ENCODE measurements around the gene WIPI1.

The WIPI1 gene

DNA sequence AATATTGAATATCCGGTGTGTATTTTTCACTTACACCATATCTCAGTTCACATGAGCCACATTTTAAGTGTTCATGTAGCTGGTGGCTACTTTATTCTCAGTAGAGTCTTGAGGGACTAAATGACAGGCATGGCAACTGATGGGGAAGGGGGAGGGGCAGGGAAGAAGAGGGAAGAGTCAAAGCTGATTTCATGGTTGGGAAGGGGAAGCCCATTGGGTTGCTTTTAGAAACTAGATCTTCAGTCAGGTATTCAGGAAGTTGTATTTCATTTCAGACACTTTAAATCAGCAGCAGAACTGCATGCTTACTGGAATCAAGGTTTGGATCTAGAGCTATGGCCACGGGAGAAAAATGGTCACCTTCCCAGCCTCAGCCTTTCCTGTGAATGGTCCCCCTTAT, 2.9 kb upstream of the WIPI1 start:
- TF ChIP-seq, protein P1, sequence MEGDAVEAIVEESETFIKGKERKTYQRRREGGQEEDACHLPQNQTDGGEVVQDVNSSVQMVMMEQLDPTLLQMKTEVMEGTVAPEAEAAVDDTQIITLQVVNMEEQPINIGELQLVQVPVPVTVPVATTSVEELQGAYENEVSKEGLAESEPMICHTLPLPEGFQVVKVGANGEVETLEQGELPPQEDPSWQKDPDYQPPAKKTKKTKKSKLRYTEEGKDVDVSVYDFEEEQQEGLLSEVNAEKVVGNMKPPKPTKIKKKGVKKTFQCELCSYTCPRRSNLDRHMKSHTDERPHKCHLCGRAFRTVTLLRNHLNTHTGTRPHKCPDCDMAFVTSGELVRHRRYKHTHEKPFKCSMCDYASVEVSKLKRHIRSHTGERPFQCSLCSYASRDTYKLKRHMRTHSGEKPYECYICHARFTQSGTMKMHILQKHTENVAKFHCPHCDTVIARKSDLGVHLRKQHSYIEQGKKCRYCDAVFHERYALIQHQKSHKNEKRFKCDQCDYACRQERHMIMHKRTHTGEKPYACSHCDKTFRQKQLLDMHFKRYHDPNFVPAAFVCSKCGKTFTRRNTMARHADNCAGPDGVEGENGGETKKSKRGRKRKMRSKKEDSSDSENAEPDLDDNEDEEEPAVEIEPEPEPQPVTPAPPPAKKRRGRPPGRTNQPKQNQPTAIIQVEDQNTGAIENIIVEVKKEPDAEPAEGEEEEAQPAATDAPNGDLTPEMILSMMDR (IDR thresholded peaks at IDR 0.05; ENCODE audit: insufficient read depth, low read length, poor library complexity, severe bottlenecking) = no peak
- Histone ChIP-seq H3K4me3 (replicated peaks; ENCODE audit: low read depth, low read length) (peak overlapping the region; percentile 32), H3K36me3 (ENCODE audit: control insufficient read depth, insufficient read depth, low read length) (no peaks in the 10 kb centered on the region), H3K27me3 (replicated peaks; ENCODE audit: control insufficient read depth, insufficient read depth, low read length) (no peaks in the 10 kb centered on the region)
- DNase-seq (ENCODE audit: extremely low read depth, insufficient read length) = no peak

- no peaks in the 10 kb centered on the region for H3K36me3 ChIP-seq (ENCODE audit: control insufficient read depth, insufficient read depth, low read length)
- DNase-seq (ENCODE audit: extremely low read depth, insufficient read length) = peak; percentile 58
- TF ChIP-seq, protein P1 (IDR thresholded peaks at IDR 0.05; ENCODE audit: insufficient read depth, low read length, poor library complexity, severe bottlenecking) = no peak
- no peak overlapping the region for H3K4me3 ChIP-seq (replicated peaks; ENCODE audit: low read depth, low read length)
- H3K27me3 ChIP-seq (replicated peaks; ENCODE audit: control insufficient read depth, insufficient read depth, low read length) = no peaks in the 10 kb centered on the region
Observed at GRCh38 chr17:68459037-68459639, 1.8 kb upstream of the WIPI1 start.

GRCh38 chr17:68458260-68459036, 1.2 kb upstream of the WIPI1 start:
- TF ChIP-seq, protein P1 (IDR thresholded peaks at IDR 0.05; ENCODE audit: insufficient read depth, low read length, poor library complexity, severe bottlenecking) = no peak
- Histone ChIP-seq H3K4me3 (replicated peaks; ENCODE audit: low read depth, low read length) (peak overlapping the region; percentile 56), H3K36me3 (ENCODE audit: control insufficient read depth, insufficient read depth, low read length) (no peaks in the 10 kb centered on the region), H3K27me3 (replicated peaks; ENCODE audit: control insufficient read depth, insufficient read depth, low read length) (no peaks in the 10 kb centered on the region)
- DNase-seq (ENCODE audit: extremely low read depth, insufficient read length) = peak; percentile 45

GRCh38 chr17:68457539-68458259, 403 bp upstream of the WIPI1 start:
- H3K4me3 ChIP-seq (replicated peaks; ENCODE audit: low read depth, low read length) = peak overlapping the region; percentile 56
- peak; percentile 99 for DNase-seq (ENCODE audit: extremely low read depth, insufficient read length)
- H3K36me3 ChIP-seq (ENCODE audit: control insufficient read depth, insufficient read depth, low read length) = no peaks in the 10 kb centered on the region
- TF ChIP-seq, protein P1 (IDR thresholded peaks at IDR 0.05; ENCODE audit: insufficient read depth, low read length, poor library complexity, severe bottlenecking) = no peak
- H3K27me3 ChIP-seq (replicated peaks; ENCODE audit: control insufficient read depth, insufficient read depth, low read length) = no peaks in the 10 kb centered on the region

DNA sequence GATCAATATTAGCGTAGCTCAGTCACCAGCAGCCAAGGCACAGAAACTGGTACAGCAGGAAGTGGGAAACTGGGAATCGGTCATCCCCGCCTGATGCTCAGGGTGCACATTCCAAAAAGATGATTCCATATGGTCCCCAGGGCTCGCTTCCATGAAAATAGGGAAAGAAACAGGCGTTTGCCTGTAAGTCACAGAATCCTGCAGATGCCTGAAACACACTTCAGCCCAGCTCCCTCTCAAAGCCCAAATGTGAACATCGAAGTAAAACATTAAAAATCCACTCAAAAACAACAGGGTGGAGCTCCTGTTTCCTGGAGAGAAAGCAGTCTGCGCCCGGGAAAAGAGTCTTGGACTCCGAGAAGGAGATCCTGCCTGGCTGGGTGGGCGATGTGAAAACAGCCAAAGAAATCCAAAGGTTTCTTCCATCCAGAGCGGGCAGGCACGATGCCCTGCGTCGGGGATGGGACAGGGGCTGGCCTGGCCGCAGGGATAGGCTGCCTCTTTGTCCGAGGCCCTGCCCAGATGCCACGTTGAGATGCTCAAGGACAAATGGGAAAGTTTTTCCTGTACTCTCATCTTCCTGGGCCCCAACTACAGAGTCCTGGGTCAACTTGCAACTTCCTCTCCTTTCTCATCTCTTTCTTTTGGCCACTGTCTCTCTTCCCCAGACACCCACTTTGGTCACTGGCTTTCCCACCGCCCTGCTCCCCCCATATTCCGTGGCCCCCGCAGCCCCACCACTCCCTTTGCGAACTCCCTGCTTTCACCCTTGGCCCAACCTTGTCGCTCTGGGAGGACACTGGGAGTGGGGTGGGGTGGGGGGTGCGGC, 743 bp downstream of the WIPI1 start:
- Histone ChIP-seq H3K36me3 (ENCODE audit: control insufficient read depth, insufficient read depth, low read length) (peaks cover under 1% of the 10 kb centered on the region), H3K4me3 (replicated peaks; ENCODE audit: low read depth, low read length) (peak overlapping the region; percentile 89), H3K27me3 (replicated peaks; ENCODE audit: control insufficient read depth, insufficient read depth, low read length) (no peaks in the 10 kb centered on the region)
- DNase-seq (ENCODE audit: extremely low read depth, insufficient read length) = no peak
- TF ChIP-seq, protein P1 (IDR thresholded peaks at IDR 0.05; ENCODE audit: insufficient read depth, low read length, poor library complexity, severe bottlenecking) = no peak

All from GM06990 (cell line).